Measurements from ENCODE around the gene LTBP1.

Gene LTBP1

GRCh38 chr2:33448220-33448899 lies 501.6 kb downstream of the LTBP1 start:
- Histone ChIP-seq H3K9me3 (ENCODE audit: low read length) (no peaks in the 10 kb centered on the region), H3K4me3 (ENCODE audit: low read length) (no peak overlapping the region), H3K36me3 (ENCODE audit: insufficient read depth, low read length) (no peaks in the 10 kb centered on the region), H2AFZ (ENCODE audit: low read depth, low read length) (no peak overlapping the region), H3K4me1 (ENCODE audit: insufficient read depth, low read length) (no peaks in the 10 kb centered on the region), H3K27me3 (ENCODE audit: insufficient read depth, low read length) (no peaks in the 10 kb centered on the region)
